SU-DHL-6 (cell line): Measurements from ENCODE around the gene RGS6.

Experiments
- H2AFZ ChIP-seq: fragments of 200-600 bp; sonication (generic); 2 replicates; pipeline ENCODE4 v1.6.1; 2014; ENCODE audit warnings: low read depth, mild to moderate bottlenecking, moderate library complexity, mixed read lengths, antibody characterized with exemption, low read length; ENCODE audit not compliant: severe bottlenecking
- H3F3A ChIP-seq: fragments of 200-600 bp; shearing (Covaris generic); 2 replicates; pipeline ENCODE4 v1.6.0; 2016; ENCODE audit warnings: antibody characterized with exemption, mild to moderate bottlenecking; ENCODE audit not compliant: insufficient read depth
- H3K27ac ChIP-seq: fragments of 200-600 bp; sonication (generic); 2 replicates; pipeline ENCODE4 v1.5.1; 2016; ENCODE audit warnings: low read depth, mild to moderate bottlenecking, low read length, moderate library complexity, mixed read lengths
- H3K27me3 ChIP-seq: fragments of 200-600 bp; sonication (generic), shearing (Covaris generic); 2 replicates; pipeline ENCODE4 v1.6.0; 2014; ENCODE audit warnings: mild to moderate bottlenecking, low read length
- H3K36me3 ChIP-seq: fragments of 200-600 bp; sonication (generic); 2 replicates; pipeline ENCODE4 v1.6.1; 2014; ENCODE audit warnings: mild to moderate bottlenecking, low read length, mixed read lengths
- H3K4me2 ChIP-seq: fragments of 300-600, 200-600 bp; shearing (Covaris generic), sonication (generic); 2 replicates; pipeline ENCODE4 v1.6.0; 2014; ENCODE audit warnings: low read length, low read depth, mild to moderate bottlenecking; ENCODE audit not compliant: poor library complexity, severe bottlenecking
- H3K4me3 ChIP-seq: fragments of 200-600 bp; sonication (generic); 2 replicates; pipeline ENCODE4 v1.5.1; 2014; ENCODE audit warnings: antibody characterized with exemption, low read length, mild to moderate bottlenecking, mixed read lengths; ENCODE audit not compliant: insufficient read depth, poor library complexity, severe bottlenecking
- H3K79me2 ChIP-seq: fragments of 200-600 bp; sonication (generic); 2 replicates; pipeline ENCODE4 v1.6.1; 2014; ENCODE audit warnings: mild to moderate bottlenecking, low read length, moderate library complexity; ENCODE audit not compliant: insufficient read depth
- H3K9ac ChIP-seq: fragments of 200-600 bp; sonication (generic); 2 replicates; pipeline ENCODE4 v1.7.0; 2014; ENCODE audit warnings: mild to moderate bottlenecking, low read length
- H3K9me2 ChIP-seq: fragments of 200-600 bp; sonication (generic); replicated peaks from 2 replicates; pipeline ENCODE4 v1.6.1; 2014; ENCODE audit warnings: low read length; ENCODE audit not compliant: insufficient read depth
- H3K9me3 ChIP-seq: fragments of 200-600 bp; sonication (generic); 2 replicates; pipeline ENCODE4 v1.6.1; 2014; ENCODE audit warnings: low read length, mixed read lengths; ENCODE audit not compliant: insufficient read depth
- H4K20me1 ChIP-seq: fragments of 200-600 bp; sonication (generic); 2 replicates; pipeline ENCODE4 v1.6.1; 2014; ENCODE audit warnings: low read depth, mild to moderate bottlenecking, antibody characterized with exemption, low read length, moderate library complexity, mixed read lengths
- EZH2phosphoT487 ChIP-seq: fragments of 200-600 bp; sonication (generic), shearing (Covaris generic); conservative IDR thresholded peaks from 2 replicates; pipeline ENCODE4 v1.6.1; 2018; ENCODE audit warnings: mild to moderate bottlenecking, antibody characterized with exemption, low read length, moderate library complexity, mixed read lengths
- TF ChIP-seq, protein P1 (sequence below): fragments of 200-600 bp; sonication (generic); IDR thresholded peaks from one replicate; pipeline ENCODE4 v1.5.1; 2017; ENCODE audit warnings: antibody characterized with exemption, mild to moderate bottlenecking, low read length, moderate library complexity; ENCODE audit not compliant: insufficient read depth, poor library complexity, severe bottlenecking

The RGS6 gene

DNA sequence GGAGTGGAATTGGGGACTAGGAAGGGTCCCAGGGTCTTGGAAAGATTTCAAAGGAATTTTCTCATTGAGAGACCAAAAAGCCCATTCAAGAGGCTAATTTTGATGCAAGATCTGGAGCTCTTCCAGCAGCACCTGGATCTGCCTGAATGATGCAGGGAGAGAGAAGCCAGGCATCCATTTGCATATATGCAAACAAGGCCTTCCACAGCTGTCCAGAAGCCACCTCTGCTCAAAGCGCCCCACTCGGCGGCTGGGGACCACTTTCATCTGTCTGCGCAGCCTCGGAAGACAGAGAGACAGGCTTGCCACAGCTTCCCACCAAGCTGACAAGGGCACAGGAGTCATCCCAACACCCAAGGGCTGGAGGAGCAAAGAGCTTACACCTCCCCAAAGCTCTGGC is 666.1 kb downstream of the RGS6 start:
- Histone ChIP-seq H3K27me3 (no peaks in the 10 kb centered on the region), H3K4me3 (no peak overlapping the region), H3K9me2 (no peaks in the 10 kb centered on the region), H2AFZ (no peak overlapping the region), H3F3A (no peaks in the 10 kb centered on the region), H3K27ac (no peak overlapping the region), H3K9me3 (no peaks in the 10 kb centered on the region), H3K79me2 (no peaks in the 10 kb centered on the region), H3K9ac (no peak overlapping the region), H4K20me1 (no peaks in the 10 kb centered on the region), H3K4me2 (peak overlapping the region; percentile 16), H3K36me3 (no peaks in the 10 kb centered on the region)
- no peak for TF ChIP-seq EZH2phosphoT487
- TF ChIP-seq, protein P1, sequence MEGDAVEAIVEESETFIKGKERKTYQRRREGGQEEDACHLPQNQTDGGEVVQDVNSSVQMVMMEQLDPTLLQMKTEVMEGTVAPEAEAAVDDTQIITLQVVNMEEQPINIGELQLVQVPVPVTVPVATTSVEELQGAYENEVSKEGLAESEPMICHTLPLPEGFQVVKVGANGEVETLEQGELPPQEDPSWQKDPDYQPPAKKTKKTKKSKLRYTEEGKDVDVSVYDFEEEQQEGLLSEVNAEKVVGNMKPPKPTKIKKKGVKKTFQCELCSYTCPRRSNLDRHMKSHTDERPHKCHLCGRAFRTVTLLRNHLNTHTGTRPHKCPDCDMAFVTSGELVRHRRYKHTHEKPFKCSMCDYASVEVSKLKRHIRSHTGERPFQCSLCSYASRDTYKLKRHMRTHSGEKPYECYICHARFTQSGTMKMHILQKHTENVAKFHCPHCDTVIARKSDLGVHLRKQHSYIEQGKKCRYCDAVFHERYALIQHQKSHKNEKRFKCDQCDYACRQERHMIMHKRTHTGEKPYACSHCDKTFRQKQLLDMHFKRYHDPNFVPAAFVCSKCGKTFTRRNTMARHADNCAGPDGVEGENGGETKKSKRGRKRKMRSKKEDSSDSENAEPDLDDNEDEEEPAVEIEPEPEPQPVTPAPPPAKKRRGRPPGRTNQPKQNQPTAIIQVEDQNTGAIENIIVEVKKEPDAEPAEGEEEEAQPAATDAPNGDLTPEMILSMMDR = no peak

DNA sequence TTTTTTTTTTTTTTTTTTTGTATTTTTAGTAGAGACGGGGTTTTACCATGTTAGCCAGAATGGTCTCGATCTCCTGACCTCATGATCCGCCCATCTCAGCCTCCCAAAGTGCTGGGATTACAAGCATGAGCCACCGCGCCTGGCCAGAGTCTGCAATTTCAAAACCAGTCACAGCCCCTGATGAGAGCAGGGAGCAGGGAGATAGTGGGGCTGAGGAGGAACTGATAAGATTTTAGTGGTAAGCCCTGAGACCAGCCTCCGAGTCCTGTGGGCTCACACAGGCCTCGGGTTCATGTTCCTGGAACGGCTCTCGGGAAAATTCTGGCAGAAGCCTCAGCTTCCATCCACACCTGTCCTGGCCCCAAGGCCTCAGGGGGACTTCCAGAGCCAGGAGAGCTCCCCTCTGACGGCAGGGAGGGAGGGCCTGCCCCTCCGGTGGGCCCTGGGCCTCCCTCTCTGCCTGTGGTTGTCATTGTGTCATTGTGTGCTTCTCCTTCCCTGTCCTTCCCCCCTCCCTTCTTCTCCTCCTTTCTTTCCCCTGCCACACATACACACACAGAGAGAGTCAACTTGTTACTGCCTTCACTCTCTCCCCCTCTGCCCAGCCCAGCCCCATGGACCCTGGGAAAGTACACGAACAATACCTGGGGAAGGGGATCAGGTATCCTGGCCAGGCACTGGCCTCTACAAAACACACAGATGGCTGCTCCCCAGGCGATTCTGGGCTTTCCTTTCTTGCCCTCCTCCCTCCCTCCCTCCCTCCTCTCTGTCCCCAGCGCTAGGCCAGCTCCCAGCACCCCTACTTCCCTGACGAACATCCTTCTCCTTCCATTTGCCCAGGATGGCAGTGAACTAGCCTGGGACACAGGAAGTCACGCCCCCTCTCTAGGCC is 667.6 kb downstream of the RGS6 start:
- Histone ChIP-seq H3K9me2 (no peaks in the 10 kb centered on the region), H3K9ac (no peak overlapping the region)

DNA sequence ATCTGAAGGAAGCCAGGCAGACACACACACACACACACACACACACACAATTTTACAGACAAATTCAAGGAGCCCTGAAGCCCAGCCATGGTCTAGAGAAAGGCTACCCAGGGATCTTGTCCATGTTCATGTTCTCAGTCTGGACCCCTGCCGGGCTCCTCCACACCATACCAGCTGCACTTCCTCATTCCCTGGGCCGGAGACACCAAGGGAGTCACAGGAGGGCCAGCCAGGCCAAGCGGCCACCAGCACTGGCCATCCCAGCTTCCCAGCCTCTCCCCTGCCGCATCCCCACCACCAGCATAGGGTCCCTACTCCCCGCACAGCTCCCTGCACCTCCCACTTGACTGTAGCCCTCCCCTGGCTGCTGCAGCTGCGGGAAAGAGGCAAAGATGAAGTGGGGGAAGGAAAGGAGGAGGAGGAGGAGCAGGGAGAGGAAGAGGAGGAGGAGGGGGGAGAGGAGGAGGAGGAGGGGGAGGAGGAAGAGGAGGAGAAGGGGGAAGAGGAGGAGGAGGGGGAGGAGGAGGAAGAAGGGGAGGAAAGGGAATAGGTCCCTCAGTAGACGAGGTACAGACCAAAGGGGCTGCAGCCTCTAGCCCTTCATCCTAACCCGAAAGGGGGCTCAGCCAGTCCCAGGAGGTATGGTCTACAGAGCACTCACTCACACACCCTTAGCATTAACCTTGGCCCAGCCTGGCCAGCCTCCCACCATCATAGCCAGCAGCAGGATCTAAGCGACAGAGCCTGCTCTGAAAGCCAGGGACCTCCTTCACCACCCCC is 668.5 kb downstream of the RGS6 start:
- no peaks in the 10 kb centered on the region for H3K9me3 ChIP-seq
- H4K20me1 ChIP-seq = no peaks in the 10 kb centered on the region
- no peak overlapping the region for H3K9ac ChIP-seq
- H3K79me2 ChIP-seq = no peaks in the 10 kb centered on the region
- no peaks in the 10 kb centered on the region for H3K36me3 ChIP-seq
- no peaks in the 10 kb centered on the region for H3F3A ChIP-seq
- no peak overlapping the region for H2AFZ ChIP-seq
- no peak overlapping the region for H3K27ac ChIP-seq
- H3K4me2 ChIP-seq = no peak overlapping the region
- no peaks in the 10 kb centered on the region for H3K9me2 ChIP-seq
- no peak overlapping the region for H3K4me3 ChIP-seq
- TF ChIP-seq EZH2phosphoT487 = no peak
- TF ChIP-seq, protein P1 = no peak
- H3K27me3 ChIP-seq = no peaks in the 10 kb centered on the region

More for the DNA sequence above, 667.6 kb downstream of the RGS6 start:
- no peak overlapping the region for H3K4me2 ChIP-seq
- H3K4me3 ChIP-seq = no peak overlapping the region
- H4K20me1 ChIP-seq = no peaks in the 10 kb centered on the region
- H3F3A ChIP-seq = no peaks in the 10 kb centered on the region
- H3K9me3 ChIP-seq = no peaks in the 10 kb centered on the region
- H3K36me3 ChIP-seq = no peaks in the 10 kb centered on the region
- no peak overlapping the region for H2AFZ ChIP-seq
- no peak overlapping the region for H3K27ac ChIP-seq
- H3K79me2 ChIP-seq = no peaks in the 10 kb centered on the region
- H3K27me3 ChIP-seq = no peaks in the 10 kb centered on the region
- TF ChIP-seq, protein P1 = no peak
- TF ChIP-seq EZH2phosphoT487 = no peak
